ENCODE data around the gene NFIX.
A peak's percentile ranks its signal among the peaks of the same experiment; 100 is the strongest.

Gene NFIX

DNA sequence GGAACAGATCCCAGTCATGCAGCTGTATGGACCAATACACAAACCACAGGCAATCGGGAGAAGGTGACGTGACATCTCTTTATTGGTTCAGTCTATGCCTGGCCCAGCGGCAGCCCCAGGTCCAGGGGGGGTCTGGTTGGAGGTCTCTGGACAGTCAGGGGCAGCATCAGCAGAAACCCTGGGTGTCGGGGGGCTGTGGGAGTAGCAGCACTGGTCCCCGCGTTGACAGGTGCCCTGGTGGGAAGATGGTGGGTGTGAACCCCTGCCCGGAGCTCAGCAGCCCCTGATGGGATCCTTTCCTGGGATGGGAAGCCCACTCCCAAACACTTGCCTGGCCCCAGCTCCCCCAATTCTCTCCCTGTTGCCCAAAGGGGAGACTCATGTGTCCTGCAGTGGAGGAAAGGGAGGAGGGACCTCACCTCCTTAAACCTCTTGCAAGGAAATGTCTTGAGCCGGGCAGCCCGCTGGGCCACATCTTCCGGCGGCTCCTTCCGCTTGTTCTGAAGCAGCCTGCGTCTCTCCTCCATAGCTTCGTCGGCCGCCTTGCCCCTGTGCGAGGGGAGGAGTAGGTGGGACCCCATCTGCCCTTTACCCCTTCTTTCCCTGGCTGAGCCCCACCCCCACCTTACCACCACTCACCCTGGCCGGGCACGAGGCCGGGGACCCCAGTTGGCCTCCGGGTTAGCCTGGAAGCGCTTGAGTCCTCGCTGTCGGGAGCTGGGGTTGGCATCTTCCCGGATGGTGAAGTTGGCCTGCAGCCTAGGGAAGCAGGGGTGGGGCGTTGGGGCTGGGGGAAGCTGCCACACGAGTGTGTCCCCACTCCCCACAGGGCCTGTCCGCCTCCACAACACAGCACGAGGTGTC is 109.8 kb downstream of the NFIX start:
- no peak overlapping the region for H3K4me3 ChIP-seq (ENCODE audit: low read length)
- no peaks in the 10 kb centered on the region for H3K27me3 ChIP-seq (replicated peaks; ENCODE audit: control insufficient read depth, insufficient read depth, low read length)
- H3K9me3 ChIP-seq (ENCODE audit: control insufficient read depth, low read length): no peaks in the 10 kb centered on the region
- H3K36me3 ChIP-seq (ENCODE audit: control insufficient read depth, insufficient read depth, low read length, severe bottlenecking): peaks cover 15% of the 10 kb centered on the region
- no peak overlapping the region for H3K9ac ChIP-seq (ENCODE audit: low read length)
- DNase-seq (ENCODE audit: low read depth): no peak
- peaks cover 13% of the 10 kb centered on the region for H3K4me1 ChIP-seq (ENCODE audit: control insufficient read depth, insufficient read depth, low read length)

DNA sequence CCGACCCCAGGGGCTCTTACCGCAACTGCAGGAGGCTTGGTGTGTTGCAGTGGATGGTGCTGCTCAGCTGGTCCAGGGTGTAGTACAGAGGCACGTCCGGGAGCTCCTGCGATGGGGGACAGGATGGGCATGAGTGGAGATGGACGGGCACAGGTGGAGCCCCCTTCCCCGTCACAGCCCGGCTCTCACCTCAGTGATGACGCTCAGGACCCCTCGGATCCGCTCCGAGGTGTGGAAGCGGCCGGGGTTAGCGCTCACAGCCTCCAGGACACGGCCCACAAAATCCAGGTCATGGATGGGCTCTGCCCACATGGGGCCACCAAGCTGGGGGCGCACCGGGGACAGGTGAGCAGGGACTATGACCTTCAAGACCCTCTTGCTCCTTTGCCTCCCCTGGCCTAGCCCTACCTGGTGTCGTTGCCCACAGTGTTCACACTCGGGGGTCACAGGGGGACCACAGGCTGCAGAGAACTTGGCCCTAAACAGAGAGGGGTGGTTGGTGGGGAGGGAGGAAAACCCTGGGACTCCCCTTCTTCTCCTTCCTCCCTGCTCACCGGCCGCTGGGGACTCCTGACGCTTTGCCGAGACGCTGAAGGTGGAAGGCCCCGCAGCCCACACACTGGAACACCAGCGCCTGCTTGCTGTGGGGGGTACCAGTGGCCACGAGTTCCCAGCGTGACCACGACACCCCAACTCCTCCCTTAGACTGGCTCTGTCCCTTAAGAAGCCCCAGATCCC is 114.3 kb downstream of the NFIX start:
- peaks cover 26% of the 10 kb centered on the region for H3K36me3 ChIP-seq (ENCODE audit: control insufficient read depth, insufficient read depth, low read length, severe bottlenecking)

DNA sequence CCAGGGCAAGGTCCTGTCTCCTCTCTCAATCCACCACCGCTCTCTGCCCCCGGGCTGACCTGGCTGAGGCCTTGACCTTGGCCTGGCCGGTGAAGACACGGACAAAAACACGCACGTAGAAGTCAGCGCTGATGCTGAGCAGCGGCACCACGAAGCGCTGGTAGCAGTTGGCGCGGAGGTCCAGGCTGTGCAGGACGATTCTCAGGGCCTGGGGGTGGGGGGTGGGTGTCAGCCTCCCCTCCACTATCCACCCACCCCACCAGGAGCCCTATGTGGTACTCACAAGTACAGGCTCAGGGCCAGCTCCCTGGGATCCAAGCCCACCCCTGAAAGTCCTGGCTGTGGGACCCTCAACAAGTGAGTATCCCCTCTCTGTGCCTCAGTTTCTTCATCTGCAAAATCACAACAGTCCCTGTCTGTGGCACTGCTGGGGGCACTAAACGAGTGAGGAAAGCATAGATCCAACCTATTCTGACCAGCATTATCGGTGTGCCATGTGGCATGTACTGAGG is 114.9 kb downstream of the NFIX start:
- Histone ChIP-seq H3K9me3 (ENCODE audit: control insufficient read depth, low read length) (no peaks in the 10 kb centered on the region), H3K36me3 (ENCODE audit: control insufficient read depth, insufficient read depth, low read length, severe bottlenecking) (peaks cover 26% of the 10 kb centered on the region), H3K9ac (ENCODE audit: low read length) (no peak overlapping the region), H3K4me3 (ENCODE audit: low read length) (no peak overlapping the region), H3K27me3 (replicated peaks; ENCODE audit: control insufficient read depth, insufficient read depth, low read length) (no peaks in the 10 kb centered on the region), H3K4me1 (ENCODE audit: control insufficient read depth, insufficient read depth, low read length) (no peaks in the 10 kb centered on the region)
- no peak for DNase-seq (ENCODE audit: low read depth)

More for the DNA sequence above, 114.3 kb downstream of the NFIX start:
- Histone ChIP-seq H3K4me3 (ENCODE audit: low read length) (no peak overlapping the region), H3K9ac (ENCODE audit: low read length) (no peak overlapping the region), H3K27me3 (replicated peaks; ENCODE audit: control insufficient read depth, insufficient read depth, low read length) (no peaks in the 10 kb centered on the region), H3K9me3 (ENCODE audit: control insufficient read depth, low read length) (no peaks in the 10 kb centered on the region), H3K4me1 (ENCODE audit: control insufficient read depth, insufficient read depth, low read length) (no peaks in the 10 kb centered on the region)
- no peak for DNase-seq (ENCODE audit: low read depth)

DNA sequence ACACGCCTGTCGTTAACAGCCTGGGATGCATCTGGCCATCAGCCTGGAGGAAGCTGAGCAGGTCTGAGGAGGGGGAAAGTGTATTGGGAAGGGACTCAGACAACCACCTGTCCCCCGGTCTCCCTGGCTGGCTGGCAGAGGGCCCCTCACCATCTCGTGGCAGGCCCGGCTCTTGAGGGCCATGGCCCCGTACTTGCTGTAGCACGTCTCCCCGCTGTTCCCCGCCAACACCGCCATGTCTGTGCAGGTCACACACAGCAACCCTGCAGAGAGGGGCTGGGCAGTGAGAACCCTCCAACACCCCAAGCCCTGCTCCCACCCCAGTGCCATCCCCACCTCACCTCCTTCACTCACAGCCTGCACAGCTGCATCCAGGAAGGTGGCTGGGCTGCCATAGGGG is 117.3 kb downstream of the NFIX start:
- H3K4me3 ChIP-seq (ENCODE audit: low read length): no peak overlapping the region
- H3K27me3 ChIP-seq (replicated peaks; ENCODE audit: control insufficient read depth, insufficient read depth, low read length): no peaks in the 10 kb centered on the region
- no peaks in the 10 kb centered on the region for H3K9me3 ChIP-seq (ENCODE audit: control insufficient read depth, low read length)
- no peak overlapping the region for H3K9ac ChIP-seq (ENCODE audit: low read length)
- no peak for DNase-seq (ENCODE audit: low read depth)
- H3K36me3 ChIP-seq (ENCODE audit: control insufficient read depth, insufficient read depth, low read length, severe bottlenecking): peaks cover 22% of the 10 kb centered on the region
- H3K4me1 ChIP-seq (ENCODE audit: control insufficient read depth, insufficient read depth, low read length): peaks cover 14% of the 10 kb centered on the region

DNA sequence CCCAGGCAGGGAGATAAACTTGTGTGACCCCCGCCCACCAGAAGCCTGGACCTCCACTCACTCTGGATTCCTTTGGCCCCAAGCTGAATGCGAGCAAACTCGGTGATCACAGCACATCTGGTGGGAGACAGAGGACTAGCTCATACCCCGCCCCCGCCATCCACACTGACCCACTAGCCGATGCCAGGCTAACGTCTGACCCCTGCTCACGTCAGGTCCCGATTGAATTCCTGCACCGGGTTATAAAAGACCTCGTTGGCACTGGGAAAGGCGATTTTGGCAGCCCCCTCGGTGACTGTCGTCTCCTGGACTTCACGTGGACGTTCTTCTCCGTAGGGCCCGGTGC is 120.6 kb downstream of the NFIX start:
- Histone ChIP-seq H3K9ac (ENCODE audit: low read length) (peak overlapping the region; percentile 93), H3K36me3 (ENCODE audit: control insufficient read depth, insufficient read depth, low read length, severe bottlenecking) (peaks cover 11% of the 10 kb centered on the region), H3K4me1 (ENCODE audit: control insufficient read depth, insufficient read depth, low read length) (peaks cover 37% of the 10 kb centered on the region), H3K27me3 (replicated peaks; ENCODE audit: control insufficient read depth, insufficient read depth, low read length) (no peaks in the 10 kb centered on the region), H3K4me3 (ENCODE audit: low read length) (peak overlapping the region; percentile 94), H3K9me3 (ENCODE audit: control insufficient read depth, low read length) (no peaks in the 10 kb centered on the region)
- DNase-seq (ENCODE audit: low read depth): no peak

DNA sequence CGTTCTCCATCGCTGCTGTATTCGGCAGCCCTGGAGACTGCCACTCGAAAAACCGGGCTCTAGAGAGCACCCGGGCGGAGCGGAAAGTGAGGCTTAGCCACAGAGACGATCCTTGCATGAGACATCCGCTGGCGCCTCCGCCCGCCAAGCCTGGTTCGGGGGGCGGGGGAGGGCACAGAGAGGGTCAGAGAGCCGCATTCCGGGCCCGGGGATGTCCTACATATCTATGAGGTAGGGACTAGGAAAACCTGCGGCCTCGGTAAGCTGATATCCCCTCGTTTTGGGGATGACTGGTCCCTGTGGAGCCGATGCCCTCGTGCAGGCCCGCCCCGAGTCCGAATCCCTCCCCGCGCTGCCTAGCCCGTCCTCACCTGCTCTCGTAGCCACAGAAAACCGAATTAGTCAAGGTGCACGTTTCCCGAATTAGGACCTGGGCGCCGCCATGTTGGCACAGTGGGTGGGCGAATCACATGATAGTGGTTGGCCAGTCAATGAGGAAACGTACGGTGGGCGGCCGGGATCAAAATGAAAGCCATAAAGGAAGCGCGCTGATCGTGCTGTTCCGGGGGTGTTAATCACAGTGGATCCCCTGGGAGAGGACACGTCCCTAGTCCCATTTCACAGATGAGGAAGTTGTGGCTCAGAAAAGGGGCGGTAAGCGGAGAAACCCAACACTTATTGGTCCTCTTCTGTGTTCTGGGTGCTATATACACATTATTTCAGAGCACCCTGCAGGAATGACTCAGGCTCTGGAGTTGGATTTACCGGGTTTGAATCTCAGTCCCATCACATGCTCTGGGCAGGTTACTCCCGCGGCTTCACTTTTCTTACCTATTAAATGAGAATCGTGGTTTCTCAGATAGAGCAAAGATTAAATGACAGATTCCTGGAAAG is 121.3 kb downstream of the NFIX start, which contains the start of gene TRMT1:
TSS of gene TRMT1 (minus strand) at position 459 of the 894 bp plus-strand sequence. CDS start at position 118, 341 bp downstream.
- H3K4me1 ChIP-seq (ENCODE audit: control insufficient read depth, insufficient read depth, low read length): peaks cover 43% of the 10 kb centered on the region
- DNase-seq (ENCODE audit: low read depth): peak; percentile 95
- H3K4me3 ChIP-seq (ENCODE audit: low read length): peak within 1 kb of the TSS; percentile 94
- peaks cover 11% of the 10 kb centered on the region for H3K36me3 ChIP-seq (ENCODE audit: control insufficient read depth, insufficient read depth, low read length, severe bottlenecking)
- H3K27me3 ChIP-seq (replicated peaks; ENCODE audit: control insufficient read depth, insufficient read depth, low read length): no peaks in the 10 kb centered on the region
- no peaks in the 10 kb centered on the region for H3K9me3 ChIP-seq (ENCODE audit: control insufficient read depth, low read length)
- peak within 1 kb of the TSS; percentile 93 for H3K9ac ChIP-seq (ENCODE audit: low read length)

DNA sequence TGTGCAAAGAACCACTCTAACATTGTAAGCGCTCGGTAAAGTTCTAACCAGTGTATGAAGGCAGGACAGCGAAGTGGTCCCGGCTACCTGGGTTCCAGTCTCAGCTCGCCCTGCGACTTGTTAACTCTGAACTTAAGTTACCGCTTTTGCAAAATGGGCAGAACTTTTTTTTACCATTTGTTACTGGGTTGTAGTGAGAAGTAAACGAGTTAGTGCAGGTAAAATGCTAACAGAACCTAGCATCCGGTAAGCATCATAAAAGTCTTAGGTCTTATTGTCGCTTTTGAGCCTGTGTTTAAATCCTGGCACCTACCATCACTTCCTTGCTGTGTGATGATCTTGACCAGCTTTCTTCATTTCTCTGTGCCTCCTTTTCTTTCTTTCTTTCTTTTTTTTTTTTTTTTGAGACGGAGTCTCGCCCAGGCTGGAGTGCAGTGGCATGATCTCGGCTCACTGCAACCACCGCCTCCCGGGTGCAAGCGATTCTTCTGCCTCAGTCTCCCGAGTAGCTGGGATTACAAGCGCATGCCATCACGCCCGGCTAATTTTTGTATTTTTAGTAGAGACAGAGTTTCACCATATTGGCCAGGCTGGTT is 122.0 kb downstream of the NFIX start:
- Histone ChIP-seq H3K9me3 (ENCODE audit: control insufficient read depth, low read length) (no peaks in the 10 kb centered on the region), H3K9ac (ENCODE audit: low read length) (peak overlapping the region; percentile 93), H3K36me3 (ENCODE audit: control insufficient read depth, insufficient read depth, low read length, severe bottlenecking) (peaks cover 11% of the 10 kb centered on the region), H3K4me1 (ENCODE audit: control insufficient read depth, insufficient read depth, low read length) (peaks cover 49% of the 10 kb centered on the region), H3K4me3 (ENCODE audit: low read length) (peak overlapping the region; percentile 94), H3K27me3 (replicated peaks; ENCODE audit: control insufficient read depth, insufficient read depth, low read length) (no peaks in the 10 kb centered on the region)
- no peak for DNase-seq (ENCODE audit: low read depth)

DNA sequence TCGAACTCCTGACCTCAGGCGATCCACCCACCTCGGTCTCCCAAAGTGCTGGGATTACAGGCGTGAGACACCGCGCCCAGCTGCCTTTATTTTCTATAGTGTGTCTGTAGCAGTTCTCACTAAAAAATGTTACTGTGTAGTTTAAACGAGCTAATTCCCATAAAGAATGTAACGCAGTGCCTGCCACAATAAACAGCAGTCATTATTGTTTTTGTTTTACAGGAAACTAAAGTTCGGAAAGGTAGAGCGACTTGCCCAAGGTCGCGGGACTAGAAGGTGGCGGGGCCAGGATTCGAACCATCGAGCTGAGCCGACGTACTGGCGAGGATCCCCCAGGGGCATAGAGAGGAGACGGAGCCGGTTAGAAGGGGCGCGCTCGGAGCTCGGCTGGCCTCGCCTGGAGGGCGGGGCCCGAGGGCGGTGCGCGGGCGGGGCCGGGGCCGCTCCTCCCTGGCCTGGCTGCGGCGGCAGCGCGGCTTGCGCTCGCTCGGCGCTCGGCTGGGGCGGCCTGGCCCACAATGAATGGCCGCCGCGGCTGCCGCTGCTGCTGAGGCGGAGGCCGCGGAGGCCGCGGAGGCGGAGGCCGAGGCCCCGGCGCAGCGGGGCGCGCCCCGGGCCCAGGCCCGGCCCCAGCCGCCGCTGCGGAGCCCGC is 122.6 kb downstream of the NFIX start, which contains the start of gene NACC1:
TSS of gene NACC1 (plus strand) at position 493 of the 652 bp plus-strand sequence. CDS start 16,944 bp downstream, outside the sequence.
- H3K9ac ChIP-seq (ENCODE audit: low read length): peak within 1 kb of the TSS; percentile 93
- peaks cover 5% of the 10 kb centered on the region for H3K36me3 ChIP-seq (ENCODE audit: control insufficient read depth, insufficient read depth, low read length, severe bottlenecking)
- H3K27me3 ChIP-seq (replicated peaks; ENCODE audit: control insufficient read depth, insufficient read depth, low read length): no peaks in the 10 kb centered on the region
- H3K4me1 ChIP-seq (ENCODE audit: control insufficient read depth, insufficient read depth, low read length): peaks cover 49% of the 10 kb centered on the region
- peak within 1 kb of the TSS; percentile 94 for H3K4me3 ChIP-seq (ENCODE audit: low read length)
- DNase-seq (ENCODE audit: low read depth): peak; percentile 97
- H3K9me3 ChIP-seq (ENCODE audit: control insufficient read depth, low read length): no peaks in the 10 kb centered on the region

DNA sequence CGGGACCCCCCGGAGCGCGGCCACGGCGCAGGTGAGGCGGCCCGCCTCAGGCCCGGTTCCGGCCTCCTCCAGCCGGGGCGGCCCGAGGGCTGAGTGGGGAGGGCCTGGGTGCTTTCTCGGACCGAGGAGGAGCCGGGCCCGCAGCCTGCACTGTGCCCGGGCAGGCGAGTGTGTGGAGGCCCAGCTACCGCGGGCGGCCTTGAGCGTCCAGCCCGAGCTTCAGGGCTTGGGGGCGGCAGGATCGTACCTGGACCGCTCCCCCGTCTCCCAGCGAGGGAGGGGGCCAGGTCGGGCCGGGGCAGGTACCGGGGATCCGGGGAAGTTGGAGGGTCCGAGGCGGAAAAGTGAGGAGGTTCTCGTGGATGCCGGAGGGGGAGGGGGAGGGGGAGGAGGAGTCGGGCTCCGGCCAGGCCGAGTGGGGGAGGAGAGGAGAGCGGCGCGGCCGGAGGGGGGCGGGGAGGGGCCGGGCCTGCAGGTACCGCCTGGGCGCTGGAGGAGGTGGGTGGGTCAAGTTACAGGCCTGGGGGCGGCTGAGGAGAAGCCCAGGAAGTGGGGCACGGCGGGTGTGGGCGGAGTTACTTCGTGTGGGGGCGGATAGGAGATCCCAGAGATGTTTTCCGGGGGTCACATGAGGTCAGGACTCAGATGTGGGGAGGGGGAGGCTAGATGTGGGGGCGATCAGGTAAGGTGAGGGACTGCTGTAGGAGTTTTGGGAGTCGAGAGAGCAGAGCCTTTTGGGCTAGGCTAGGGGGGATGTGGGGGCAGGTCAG is 123.3 kb downstream of the NFIX start:
- Histone ChIP-seq H3K9ac (ENCODE audit: low read length) (peak overlapping the region; percentile 92), H3K36me3 (ENCODE audit: control insufficient read depth, insufficient read depth, low read length, severe bottlenecking) (no peaks in the 10 kb centered on the region), H3K27me3 (replicated peaks; ENCODE audit: control insufficient read depth, insufficient read depth, low read length) (no peaks in the 10 kb centered on the region), H3K4me1 (ENCODE audit: control insufficient read depth, insufficient read depth, low read length) (peaks cover 49% of the 10 kb centered on the region), H3K4me3 (ENCODE audit: low read length) (peak overlapping the region; percentile 85), H3K9me3 (ENCODE audit: control insufficient read depth, low read length) (no peaks in the 10 kb centered on the region)
- peak; percentile 65 for DNase-seq (ENCODE audit: low read depth)
